ENCODE data around the gene TEX2. TPM values are rescaled to one million over a fixed set of nuclear protein-coding genes. Genes with fewer than 3 reads are reported as not detected.

Gene TEX2
- total RNA-seq, 6 experiments from 2014 or later: 29.1 to 46.6 (median 33.7) TPM

- Histone ChIP-seq H3K9me3 (no peaks in the 10 kb centered on the region), H3K27me3 (no peaks in the 10 kb centered on the region), H3K4me1 (peaks cover 0 to 4% (median under 1%) of the 10 kb centered on the region in 4 donors), H3K27ac (no peak overlapping the region), H3K4me3 (no peak overlapping the region), H3K36me3 (peaks cover 0 to 10% (median 2%) of the 10 kb centered on the region in 4 donors)
- no peak for TF ChIP-seq CTCF (IDR thresholded peaks at IDR 0.05)
- no peak for TF ChIP-seq POLR2A (IDR thresholded peaks at IDR 0.05)
- ATAC-seq (no peak), DNase-seq (no peak)
- intact Hi-C loops (cut with DNase I): no loop called here
- 94% methylated on average over 2 of the region's 3 CpGs for WGBS (ENCODE audit: insufficient coverage, low coverage, low lambda C conversion rate, missing lambda C conversion rate)
Observed at GRCh38 chr17:64192589-64192988, 70.5 kb downstream of the TEX2 start.

GRCh38 chr17:64190472-64190871, 72.6 kb downstream of the TEX2 start:
- Histone ChIP-seq H3K9me3 (no peaks in the 10 kb centered on the region), H3K4me3 (no peak overlapping the region), H3K36me3 (peaks cover 0 to 10% (median 2%) of the 10 kb centered on the region in 4 donors), H3K27ac (no peak overlapping the region), H3K27me3 (no peaks in the 10 kb centered on the region), H3K4me1 (peaks cover 0 to 24% (median 10%) of the 10 kb centered on the region in 4 donors)
- intact Hi-C loops (cut with DNase I): no loop called here
- ATAC-seq (peak in 3 of 4 donors; percentile 6 to 47 (median 15)), DNase-seq (no peak)
- TF ChIP-seq POLR2A (IDR thresholded peaks at IDR 0.05) (no peak), CTCF (IDR thresholded peaks at IDR 0.05) (no peak)
- WGBS (ENCODE audit: insufficient coverage, low coverage, low lambda C conversion rate, missing lambda C conversion rate): 69% methylated on average over 2 of the region's 6 CpGs

GRCh38 chr17:64188088-64188487, 75.0 kb downstream of the TEX2 start:
- intact Hi-C loops (cut with DNase I): no loop called here
- no peak for TF ChIP-seq POLR2A (IDR thresholded peaks at IDR 0.05)
- no peak for TF ChIP-seq CTCF (IDR thresholded peaks at IDR 0.05)
- WGBS (ENCODE audit: insufficient coverage, low coverage, low lambda C conversion rate, missing lambda C conversion rate): 99% methylated on average over 11 of the region's 15 CpGs

GRCh38 chr17:64187093-64187895, 75.8 kb downstream of the TEX2 start:
- Histone ChIP-seq H3K36me3 (no peaks in the 10 kb centered on the region), H3K9me3 (no peaks in the 10 kb centered on the region), H3K4me3 (no peak overlapping the region), H3K4me1 (peaks cover 0 to 30% (median 12%) of the 10 kb centered on the region in 4 donors), H3K27ac (peak overlapping the region; percentile 41 to 88 (median 55)), H3K27me3 (no peaks in the 10 kb centered on the region)
- ATAC-seq (peak; percentile 91 to 97 (median 93)), DNase-seq (peak; percentile 73 to 90 (median 88))
- intact Hi-C loops (cut with DNase I): no loop called here
- TF ChIP-seq POLR2A (IDR thresholded peaks at IDR 0.05): no peak
- TF ChIP-seq CTCF (IDR thresholded peaks at IDR 0.05): no peak
- 68% methylated on average over 6 of the region's 11 CpGs for WGBS (ENCODE audit: insufficient coverage, low coverage, low lambda C conversion rate, missing lambda C conversion rate)

More at GRCh38 chr17:64188088-64188487, 75.0 kb downstream of the TEX2 start:
- Histone ChIP-seq H3K27ac (peak overlapping the region in 1 of 3 donors; percentile 67), H3K4me3 (no peak overlapping the region), H3K27me3 (no peaks in the 10 kb centered on the region), H3K9me3 (no peaks in the 10 kb centered on the region), H3K36me3 (peaks cover 0 to 4% (median under 1%) of the 10 kb centered on the region in 4 donors), H3K4me1 (peaks cover 0 to 30% (median 12%) of the 10 kb centered on the region in 4 donors)
- DNase-seq: no peak
- ATAC-seq: no peak
